HG03095 (cell line): ENCODE measurements around the gene MRPS25.

ENCODE experiments used
- ATAC-seq: cut with Tn5 transposase; IDR thresholded peaks from one replicate; pipeline ENCODE4 v1.9.1; 2021; ENCODE audit warnings: moderate library complexity; ENCODE audit not compliant: unreplicated experiment

MRPS25 gene

DNA sequence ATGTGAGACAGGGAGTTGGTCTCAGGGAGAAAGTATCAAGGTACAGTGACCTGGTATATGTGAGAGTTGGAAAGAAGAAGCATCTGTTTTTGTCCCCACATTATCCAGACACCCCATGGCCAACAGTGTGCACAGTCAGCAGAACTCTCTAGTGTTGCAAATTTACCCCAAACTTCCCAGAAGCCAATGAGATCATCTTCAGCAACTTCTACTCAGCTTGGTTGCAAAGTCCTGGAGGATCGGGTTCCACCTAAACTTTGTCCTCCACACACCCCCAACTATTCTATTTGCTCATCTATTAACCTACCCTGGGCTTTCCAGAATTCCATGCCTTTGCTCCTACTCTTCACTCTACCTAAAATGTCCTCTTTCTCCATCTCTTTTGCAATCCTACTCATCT is 18.1 kb upstream of the MRPS25 start:
- ATAC-seq = no peak

DNA sequence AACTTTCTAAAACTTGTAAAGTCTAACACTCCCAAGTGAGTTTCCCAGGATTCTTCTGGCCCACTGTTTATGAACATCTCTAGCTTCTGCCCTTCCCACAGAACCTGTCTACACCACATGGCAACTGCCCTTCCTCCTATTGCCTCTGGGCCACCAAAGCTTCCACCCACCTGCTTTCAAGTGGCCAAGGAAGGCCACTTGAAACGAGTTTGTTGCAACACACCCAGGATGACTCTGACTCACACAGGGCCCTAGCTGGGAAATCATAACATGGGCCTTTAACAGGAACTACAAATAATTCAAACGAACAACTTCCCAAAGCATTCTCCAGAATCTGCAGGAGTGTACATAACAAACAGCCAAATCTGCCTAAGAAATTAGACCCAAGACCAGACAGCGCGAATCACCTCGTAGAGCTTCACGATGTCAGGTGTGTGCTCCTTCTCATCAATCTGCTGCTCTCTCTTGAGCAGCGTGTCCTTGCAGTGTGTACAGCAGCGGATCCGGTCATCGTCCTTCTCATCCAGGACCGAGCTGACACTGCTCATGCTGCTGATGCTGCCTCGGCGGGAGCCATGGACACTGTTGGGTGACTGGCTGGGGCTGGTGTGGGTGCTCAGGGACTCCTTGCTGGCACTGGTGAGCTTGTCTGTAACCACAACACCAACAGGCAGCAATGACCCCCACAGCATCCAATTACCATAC is 17.0 kb upstream of the MRPS25 start:
- ATAC-seq = no peak

GRCh38 chr3:15079091-15079490 is 14.0 kb upstream of the MRPS25 start:
- no peak for ATAC-seq

- ATAC-seq = no peak
Observed at GRCh38 chr3:15074500-15074899, 9.4 kb upstream of the MRPS25 start.

DNA sequence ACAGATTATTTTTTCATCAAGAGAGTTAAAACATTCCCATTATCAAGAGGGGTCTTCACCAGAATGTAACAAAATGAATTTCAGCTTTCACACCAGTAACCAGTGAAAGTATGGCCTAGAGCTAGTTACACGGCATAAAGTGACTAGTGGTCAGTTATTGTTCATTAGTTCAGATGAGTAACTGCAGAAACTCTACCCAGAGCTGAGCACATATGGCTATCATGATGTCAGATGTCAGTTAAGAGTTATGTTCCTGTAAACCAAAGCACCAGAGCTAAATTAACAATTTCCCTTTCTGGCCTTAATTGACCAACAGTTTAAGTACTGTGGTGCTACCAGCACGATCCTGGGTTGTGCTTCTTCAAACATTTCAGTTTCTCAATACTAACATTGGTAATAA is 6.6 kb upstream of the MRPS25 start:
- no peak for ATAC-seq

- ATAC-seq = no peak
Observed at GRCh38 chr3:15069441-15069840, 4.3 kb upstream of the MRPS25 start.

DNA sequence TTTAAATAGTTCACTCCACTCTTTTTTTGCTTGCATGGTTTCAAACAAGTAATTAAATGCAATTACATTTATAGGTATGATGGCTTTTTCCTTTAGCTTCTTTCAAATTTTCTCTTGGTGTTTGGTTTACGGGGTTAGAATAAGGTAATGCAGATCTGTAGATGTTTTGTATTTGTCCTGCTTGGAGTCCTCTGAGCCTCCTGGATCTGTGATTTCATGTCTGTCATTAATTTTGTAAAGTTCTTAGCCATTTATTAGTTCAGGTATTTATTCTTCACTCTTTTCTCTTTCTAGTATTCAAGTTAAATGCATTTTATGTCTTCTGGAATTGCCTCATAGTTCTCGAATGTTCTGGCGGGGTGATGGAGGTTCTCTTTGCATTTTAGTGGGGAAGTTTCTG is 1.4 kb upstream of the MRPS25 start:
- no peak for ATAC-seq

DNA sequence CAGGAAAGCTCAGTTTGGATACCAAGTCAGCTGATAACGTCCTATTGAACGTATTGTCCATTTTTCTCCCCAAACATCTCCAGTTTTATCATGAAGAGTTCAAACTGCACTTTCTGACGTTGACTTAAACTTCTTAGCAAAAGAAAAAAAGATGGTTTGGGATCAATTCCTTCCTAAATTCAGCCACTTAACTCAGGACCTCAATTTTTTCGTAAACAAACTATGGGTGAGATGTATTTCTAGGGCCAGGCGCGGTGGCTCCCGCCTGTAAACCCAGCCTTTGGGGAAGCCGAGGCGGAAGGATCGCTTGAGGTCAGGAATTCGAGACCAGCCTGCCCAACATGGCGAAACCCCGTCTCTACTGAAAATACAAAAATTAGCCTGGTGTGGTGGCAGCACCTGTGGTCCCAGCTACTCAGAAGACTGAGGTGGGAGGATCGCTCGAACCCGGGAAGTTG is 464 bp upstream of the MRPS25 start:
- ATAC-seq = peak; percentile 11

DNA sequence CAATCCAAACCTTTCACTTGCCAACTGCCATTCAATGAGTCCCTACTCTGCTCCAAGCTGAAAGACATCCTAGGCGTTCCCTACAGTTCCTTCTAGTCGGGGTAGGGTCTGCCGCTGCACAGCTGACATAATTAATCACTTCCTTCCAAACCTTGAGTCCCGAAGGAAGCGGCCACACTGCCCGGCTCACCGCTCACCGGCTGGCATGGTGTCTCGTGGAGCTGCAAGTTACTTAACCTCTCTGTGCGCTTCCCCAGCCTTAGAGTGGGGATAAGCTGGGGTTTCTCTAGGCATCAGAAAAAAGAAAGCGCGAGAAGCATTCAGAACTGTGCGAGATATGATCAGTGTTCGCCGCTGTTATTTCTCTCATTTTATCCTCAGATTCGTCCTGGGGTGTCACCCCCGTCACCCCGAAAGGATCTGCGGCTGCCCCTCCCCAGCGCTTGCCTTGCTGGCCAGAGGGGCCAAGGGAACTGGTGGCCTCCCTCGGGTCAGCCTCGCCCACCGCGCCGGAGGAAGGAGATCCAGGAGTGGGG is 748 bp downstream of the MRPS25 start:
- peak; percentile 11 for ATAC-seq

DNA sequence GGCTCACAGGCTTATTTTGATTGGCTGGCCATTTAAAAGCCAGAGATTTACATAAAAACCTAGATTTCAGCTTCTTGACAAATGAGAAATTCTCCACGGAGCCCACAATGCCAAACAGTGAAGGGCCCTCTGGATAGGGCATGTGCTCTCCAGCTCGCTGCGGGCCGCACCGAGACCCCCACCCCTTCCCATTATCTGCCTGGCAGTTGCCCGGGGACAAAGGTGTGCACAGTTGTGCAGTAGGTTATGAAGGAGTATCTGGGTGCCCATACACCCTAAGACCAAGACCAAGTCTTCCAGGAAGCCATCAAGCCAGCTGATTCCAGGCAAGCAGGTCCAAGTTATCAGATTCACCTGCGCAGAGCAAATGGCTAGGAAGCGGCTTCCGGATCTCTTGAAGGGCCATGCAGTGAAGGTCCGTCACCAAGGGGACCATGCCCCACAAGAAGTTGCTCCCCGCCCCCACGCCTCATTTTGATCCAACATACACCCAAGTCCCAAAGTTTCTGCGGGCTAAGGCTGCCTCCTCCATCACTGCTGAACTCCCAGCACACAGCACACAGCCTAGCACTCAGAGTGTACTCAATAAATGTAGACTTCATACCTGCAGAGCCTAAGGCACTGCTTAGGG is 1.3 kb downstream of the MRPS25 start:
- ATAC-seq = no peak

DNA sequence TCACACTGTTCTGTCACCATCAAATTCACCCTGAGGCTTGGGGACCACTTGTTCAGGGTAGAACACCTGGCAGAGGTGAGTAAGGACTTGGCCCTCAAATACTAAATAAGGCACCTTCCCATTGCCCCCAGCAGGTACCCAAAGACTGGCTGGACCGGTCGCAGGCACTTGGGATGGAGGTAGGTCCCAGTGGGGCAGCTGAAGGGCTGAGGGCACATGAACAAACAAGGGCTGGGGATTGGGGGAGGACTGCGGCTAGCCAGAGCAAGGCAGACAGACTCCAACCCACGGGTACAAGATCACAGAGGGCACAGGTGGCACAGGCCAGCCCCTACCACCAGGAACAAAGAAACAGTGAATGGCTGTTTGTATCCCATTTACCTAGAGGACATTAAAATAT is 1.9 kb downstream of the MRPS25 start:
- ATAC-seq = no peak

DNA sequence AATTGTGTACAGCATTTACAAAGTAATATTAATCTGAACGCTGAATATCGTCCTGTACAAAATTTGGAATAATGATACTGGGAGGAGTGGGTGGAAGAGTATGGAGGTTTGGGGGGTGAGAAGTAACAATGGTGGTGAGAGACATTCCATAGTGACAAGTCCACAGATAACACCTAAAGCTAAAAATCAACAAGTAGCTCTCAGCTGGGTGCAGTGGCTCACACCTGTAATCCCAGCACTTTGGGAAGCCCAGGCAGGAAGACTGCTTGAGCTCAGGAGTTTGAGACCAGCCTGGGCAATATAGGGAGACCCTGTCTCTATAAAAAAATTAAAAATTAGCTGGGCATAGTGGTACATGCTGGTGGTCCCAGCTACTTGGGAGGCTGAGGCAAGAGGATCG is 5.1 kb downstream of the MRPS25 start:
- ATAC-seq = no peak

DNA sequence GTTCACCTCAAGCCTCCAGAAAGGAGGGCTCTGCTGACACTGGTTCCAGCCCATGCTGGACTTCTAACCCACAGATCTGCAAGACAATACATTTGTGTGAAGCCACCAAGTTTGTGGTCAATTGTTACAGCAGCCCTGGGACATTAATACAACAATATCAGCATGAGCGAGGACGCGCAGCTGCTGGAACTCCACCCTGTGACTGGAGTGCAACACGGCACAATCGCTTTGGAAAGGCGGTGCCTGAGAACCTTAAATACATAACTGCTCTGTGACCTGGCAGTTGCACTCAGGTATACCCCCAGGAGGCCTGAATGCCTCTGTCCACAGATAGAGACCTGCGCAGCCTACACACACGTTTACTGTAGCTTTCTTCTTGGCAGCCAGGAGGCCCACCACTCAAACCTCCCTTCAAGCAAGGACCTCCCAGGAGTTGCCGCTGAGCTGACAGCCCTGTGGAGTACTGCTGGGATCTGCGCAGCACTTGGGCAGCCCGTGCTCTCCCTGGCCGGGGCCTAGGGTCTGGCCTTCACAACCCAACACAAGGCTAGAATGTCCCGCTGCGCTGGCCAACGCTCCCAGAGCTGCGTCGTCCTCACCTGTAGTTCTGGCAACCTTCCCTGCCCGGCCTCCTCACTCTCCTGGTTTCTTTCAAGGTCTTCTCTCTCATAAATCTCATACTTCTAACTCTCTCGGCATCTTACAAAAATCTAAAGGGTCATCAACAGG is 8.3 kb downstream of the MRPS25 start:
- no peak for ATAC-seq

GRCh38 chr3:15055019-15055557 is 10.0 kb downstream of the MRPS25 start:
- peak; percentile 39 for ATAC-seq

DNA sequence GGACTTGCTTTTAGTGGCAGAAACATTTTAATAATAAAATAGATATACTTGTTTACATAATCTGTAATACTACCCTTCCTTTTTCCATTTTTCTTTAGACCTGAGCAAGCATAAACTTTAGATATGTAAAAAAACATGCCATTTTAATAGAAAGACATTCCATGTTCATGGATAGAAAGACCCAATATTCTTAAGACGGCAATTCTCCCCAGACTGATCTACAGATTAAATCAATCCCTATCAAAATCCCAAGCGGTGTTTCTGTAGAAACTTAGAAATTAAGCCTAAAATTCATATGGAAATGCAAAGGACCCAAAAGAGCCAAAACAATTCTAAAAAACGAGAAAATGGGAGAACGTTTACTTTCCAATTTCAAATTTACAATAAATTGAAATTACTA is 11.6 kb downstream of the MRPS25 start:
- ATAC-seq = no peak

- no peak for ATAC-seq
Observed at GRCh38 chr3:15052335-15053242, 12.5 kb downstream of the MRPS25 start.

DNA sequence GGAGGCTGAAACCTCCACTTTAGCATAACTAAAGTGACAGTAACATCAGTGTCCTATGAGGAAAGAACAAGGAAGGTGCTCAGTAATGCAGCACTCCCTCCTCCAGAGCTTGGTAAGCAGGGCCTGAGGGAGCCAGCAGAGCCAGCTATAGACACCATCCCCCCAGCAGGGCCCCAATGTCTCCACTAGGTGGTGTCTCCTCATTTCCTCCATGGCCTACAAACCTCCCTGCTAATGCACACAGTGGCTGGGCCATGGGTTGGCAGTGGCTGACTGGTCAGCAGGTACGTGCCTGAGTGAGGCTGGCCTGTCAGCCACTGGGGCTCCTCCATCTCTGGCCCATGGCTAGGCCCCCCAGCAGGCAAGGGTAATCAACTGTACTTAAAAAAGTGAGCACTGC is 13.6 kb downstream of the MRPS25 start:
- ATAC-seq = peak; percentile 46

DNA sequence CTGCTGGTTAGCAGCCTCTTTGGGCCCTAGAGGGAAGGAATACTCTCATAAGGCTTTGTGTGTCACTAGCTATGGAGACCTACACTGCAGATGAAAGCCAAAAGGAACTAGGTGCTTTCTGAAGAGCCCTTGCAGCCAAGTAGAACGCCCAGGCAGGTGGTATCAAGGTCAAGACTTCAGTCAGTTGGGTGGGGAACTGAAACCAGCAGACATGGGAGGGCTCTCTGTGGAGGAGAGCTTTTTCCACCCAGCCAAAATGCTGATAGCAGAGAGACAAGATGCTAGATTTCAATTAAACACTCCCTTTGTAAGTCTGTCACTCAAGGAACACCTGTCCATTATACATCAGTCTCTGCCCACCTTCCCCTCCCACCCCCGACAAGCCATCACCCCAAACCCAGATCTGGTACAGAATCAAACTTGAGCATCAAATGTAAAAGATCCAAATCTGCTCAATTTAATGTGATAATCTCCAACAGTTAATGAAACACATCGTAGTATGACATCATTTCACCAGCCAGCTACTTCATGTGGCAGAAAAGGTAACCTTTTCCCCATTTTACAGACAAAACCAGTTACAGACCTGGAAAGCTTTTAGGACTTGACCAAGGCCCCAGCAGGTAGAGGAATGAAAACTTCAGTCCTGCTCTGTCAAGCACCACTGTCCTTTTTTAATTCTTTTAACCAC is 14.6 kb downstream of the MRPS25 start:
- ATAC-seq = peak; percentile 75

DNA sequence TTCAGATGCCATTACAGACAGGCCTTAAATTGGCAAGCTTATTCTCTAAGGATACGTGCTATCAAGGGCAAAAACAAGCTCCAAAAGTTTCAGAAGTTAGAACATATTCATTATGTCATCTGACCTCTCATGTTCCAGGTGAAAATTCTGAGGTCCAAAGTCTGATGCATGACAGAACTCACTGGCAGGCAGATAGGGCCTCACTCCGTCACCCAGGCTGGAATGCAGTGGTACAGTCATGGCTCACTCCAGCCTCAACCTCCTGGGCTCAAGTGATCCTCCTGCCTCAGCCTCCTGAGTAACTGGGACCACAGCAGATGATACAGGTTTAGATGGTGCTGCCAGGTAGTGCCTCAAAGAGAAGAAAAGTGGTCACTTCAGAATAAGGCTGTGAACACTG is 15.5 kb downstream of the MRPS25 start:
- ATAC-seq = no peak

- no peak for ATAC-seq
Observed at GRCh38 chr3:15045667-15046066, 19.4 kb downstream of the MRPS25 start.
